Right kidney (tissue), 9 donors: ENCODE data around the gene CIPC.

ENCODE experiments used
- DNase-seq: peaks from one replicate; pipeline ENCODE4 v3.0.0-alpha.2; 2016
- long read RNA-seq, 8 donors: transcript quantifications; one replicate each; lab custom pipeline, GENCODE V29; 2026

CIPC gene
- long read RNA-seq, donor 1, full-length matches to known transcripts = 8 of 8 reads
- long read RNA-seq, donor 1, partial matches to known transcripts = 0 of 8 reads
- long read RNA-seq, donor 1, other reads (novel, unspliced or antisense) = 0 of 8 reads
- long read RNA-seq, donor 2, full-length matches to known transcripts = 5 of 5 reads
- long read RNA-seq, donor 2, partial matches to known transcripts = 0 of 5 reads
- long read RNA-seq, donor 2, other reads (novel, unspliced or antisense) = 0 of 5 reads
- long read RNA-seq, donor 3, full-length matches to known transcripts = 3 of 3 reads
- long read RNA-seq, donor 3, partial matches to known transcripts = 0 of 3 reads
- long read RNA-seq, donor 3, other reads (novel, unspliced or antisense) = 0 of 3 reads
- long read RNA-seq, donor 4, full-length matches to known transcripts = 3 of 28 reads
- long read RNA-seq, donor 4, partial matches to known transcripts = 25 of 28 reads
- long read RNA-seq, donor 4, other reads (novel, unspliced or antisense) = 0 of 28 reads
- long read RNA-seq, donor 5, full-length matches to known transcripts = 6 of 6 reads
- long read RNA-seq, donor 5, partial matches to known transcripts = 0 of 6 reads
- long read RNA-seq, donor 5, other reads (novel, unspliced or antisense) = 0 of 6 reads
- long read RNA-seq, donor 6, full-length matches to known transcripts = 8 of 8 reads
- long read RNA-seq, donor 6, partial matches to known transcripts = 0 of 8 reads
- long read RNA-seq, donor 6, other reads (novel, unspliced or antisense) = 0 of 8 reads
- long read RNA-seq, donor 7 = 0 reads
- long read RNA-seq, donor 8, full-length matches to known transcripts = 8 of 8 reads
- long read RNA-seq, donor 8, partial matches to known transcripts = 0 of 8 reads
- long read RNA-seq, donor 8, other reads (novel, unspliced or antisense) = 0 of 8 reads

- peak; percentile 97 for DNase-seq
Observed at GRCh38 chr14:77097700-77098528, at the start of gene CIPC. Gene CIPC (plus strand): TSS chr14:77098258. CDS start chr14:77105709, 7,451 bp downstream.

GRCh38 chr14:77051116-77051515 is 46.9 kb upstream of the CIPC start:
- DNase-seq = no peak

- DNase-seq = peak; percentile 37
Observed at GRCh38 chr14:77052281-77053044, 45.6 kb upstream of the CIPC start.

GRCh38 chr14:77053046-77053841 is 44.8 kb upstream of the CIPC start:
- DNase-seq = peak; percentile 77

- DNase-seq = no peak
Observed at GRCh38 chr14:77055306-77055705, 42.8 kb upstream of the CIPC start.

- DNase-seq = no peak
Observed at GRCh38 chr14:77055981-77056380, 42.1 kb upstream of the CIPC start.

GRCh38 chr14:77058117-77058516 is 39.9 kb upstream of the CIPC start:
- DNase-seq = no peak

GRCh38 chr14:77058785-77059184 is 39.3 kb upstream of the CIPC start:
- no peak for DNase-seq

GRCh38 chr14:77059276-77059915 is 38.7 kb upstream of the CIPC start:
- DNase-seq = peak; percentile 51

- no peak for DNase-seq
Observed at GRCh38 chr14:77061630-77062257, 36.3 kb upstream of the CIPC start.

- no peak for DNase-seq
Observed at GRCh38 chr14:77062261-77062660, 35.8 kb upstream of the CIPC start.

- DNase-seq = no peak
Observed at GRCh38 chr14:77063571-77064171, 34.4 kb upstream of the CIPC start.

GRCh38 chr14:77064521-77065178 is 33.4 kb upstream of the CIPC start:
- DNase-seq = no peak

- no peak for DNase-seq
Observed at GRCh38 chr14:77065851-77066577, 32.0 kb upstream of the CIPC start.

- DNase-seq = no peak
Observed at GRCh38 chr14:77066578-77067172, 31.4 kb upstream of the CIPC start.

- peak; percentile 78 for DNase-seq
Observed at GRCh38 chr14:77067632-77068516, 30.2 kb upstream of the CIPC start.
